ENCODE data around the gene NUP133.
A peak's percentile ranks its signal among the peaks of the same experiment; 100 is the strongest.

The NUP133 gene

DNA sequence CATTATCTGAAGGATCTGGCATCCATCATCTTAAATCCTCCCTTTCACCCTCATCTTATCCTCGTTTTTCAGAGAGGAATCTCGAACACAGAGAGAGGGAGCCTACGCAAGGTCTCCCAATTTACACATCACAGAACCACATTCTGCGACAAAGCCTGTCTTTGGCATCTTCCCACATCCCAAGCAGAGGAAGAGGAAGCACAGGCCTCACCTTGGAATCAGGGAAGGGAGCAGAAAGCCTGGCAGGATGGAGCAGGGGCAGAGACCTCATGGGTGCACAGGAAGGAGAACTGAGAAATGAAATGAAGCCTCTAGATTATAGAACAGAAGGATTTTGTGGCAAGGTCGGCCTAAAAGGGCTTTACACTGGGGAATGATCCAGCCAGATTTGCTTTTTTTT lies 44.6 kb upstream of the NUP133 start:
- no peak for DNase-seq (ENCODE audit: low read depth in 1 of 2, low spot score in 1 of 2)
- TF ChIP-seq GABPA (IDR thresholded peaks at IDR 0.05; ENCODE audit: low read depth) = no peak
- no peak; the same call in 1 of the 2 replicates for TF ChIP-seq POLR2AphosphoS5 (IDR thresholded peaks at IDR 0.05; ENCODE audit: low read depth)
- TF ChIP-seq CTCF (IDR thresholded peaks at IDR 0.05; ENCODE audit: insufficient read depth, low read length) = no peak
- TF ChIP-seq SPI1 (IDR thresholded peaks at IDR 0.05; ENCODE audit: borderline replicate concordance, low read depth) = no peak
- TF ChIP-seq, protein P1, sequence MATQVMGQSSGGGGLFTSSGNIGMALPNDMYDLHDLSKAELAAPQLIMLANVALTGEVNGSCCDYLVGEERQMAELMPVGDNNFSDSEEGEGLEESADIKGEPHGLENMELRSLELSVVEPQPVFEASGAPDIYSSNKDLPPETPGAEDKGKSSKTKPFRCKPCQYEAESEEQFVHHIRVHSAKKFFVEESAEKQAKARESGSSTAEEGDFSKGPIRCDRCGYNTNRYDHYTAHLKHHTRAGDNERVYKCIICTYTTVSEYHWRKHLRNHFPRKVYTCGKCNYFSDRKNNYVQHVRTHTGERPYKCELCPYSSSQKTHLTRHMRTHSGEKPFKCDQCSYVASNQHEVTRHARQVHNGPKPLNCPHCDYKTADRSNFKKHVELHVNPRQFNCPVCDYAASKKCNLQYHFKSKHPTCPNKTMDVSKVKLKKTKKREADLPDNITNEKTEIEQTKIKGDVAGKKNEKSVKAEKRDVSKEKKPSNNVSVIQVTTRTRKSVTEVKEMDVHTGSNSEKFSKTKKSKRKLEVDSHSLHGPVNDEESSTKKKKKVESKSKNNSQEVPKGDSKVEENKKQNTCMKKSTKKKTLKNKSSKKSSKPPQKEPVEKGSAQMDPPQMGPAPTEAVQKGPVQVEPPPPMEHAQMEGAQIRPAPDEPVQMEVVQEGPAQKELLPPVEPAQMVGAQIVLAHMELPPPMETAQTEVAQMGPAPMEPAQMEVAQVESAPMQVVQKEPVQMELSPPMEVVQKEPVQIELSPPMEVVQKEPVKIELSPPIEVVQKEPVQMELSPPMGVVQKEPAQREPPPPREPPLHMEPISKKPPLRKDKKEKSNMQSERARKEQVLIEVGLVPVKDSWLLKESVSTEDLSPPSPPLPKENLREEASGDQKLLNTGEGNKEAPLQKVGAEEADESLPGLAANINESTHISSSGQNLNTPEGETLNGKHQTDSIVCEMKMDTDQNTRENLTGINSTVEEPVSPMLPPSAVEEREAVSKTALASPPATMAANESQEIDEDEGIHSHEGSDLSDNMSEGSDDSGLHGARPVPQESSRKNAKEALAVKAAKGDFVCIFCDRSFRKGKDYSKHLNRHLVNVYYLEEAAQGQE (IDR thresholded peaks at IDR 0.05; ENCODE audit: insufficient replicate concordance, low read depth) = no peak
- Histone ChIP-seq H3K27ac (replicated peaks) (peak overlapping the region; percentile 95; the same call in 1 of the 2 replicates), H3K4me3 (replicated peaks; ENCODE audit: insufficient read depth, low read length) (no peak overlapping the region), H3K27me3 (ENCODE audit: insufficient read depth, poor library complexity, severe bottlenecking) (no peaks in the 10 kb centered on the region)

DNA sequence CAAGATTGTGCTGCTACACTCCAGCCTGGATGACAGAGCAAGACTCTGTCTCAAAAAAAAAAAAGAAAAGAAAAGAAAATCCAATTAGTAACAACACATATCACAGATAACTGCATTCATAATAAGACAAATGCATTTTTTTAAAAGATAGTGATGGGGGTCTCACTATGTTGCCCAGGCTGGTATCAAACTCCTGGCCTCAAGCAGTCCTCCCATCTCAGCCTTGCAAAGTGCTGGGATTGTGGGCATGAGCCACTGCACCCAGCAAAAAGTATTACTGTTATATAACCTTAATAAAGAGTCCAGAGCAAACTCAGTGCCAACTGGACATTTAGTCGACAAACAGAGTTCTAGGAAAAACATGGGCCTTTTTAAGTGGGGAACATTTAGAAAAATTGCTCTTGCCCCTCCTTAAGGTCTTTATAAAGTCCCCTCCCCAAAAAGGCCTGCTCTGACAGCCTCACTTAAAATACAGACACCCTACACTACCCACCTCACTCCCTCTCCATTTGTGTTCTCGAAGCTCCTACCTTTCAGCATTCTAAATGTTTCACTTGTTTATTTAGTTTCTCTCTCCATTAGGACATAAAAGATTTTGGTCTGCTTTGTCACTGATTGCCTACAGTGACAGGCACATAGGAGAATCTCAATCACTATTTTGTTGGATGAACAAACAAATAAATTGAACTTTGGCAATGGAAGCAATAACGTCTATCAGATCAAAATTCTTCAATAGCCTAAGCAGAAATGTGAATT lies 42.8 kb upstream of the NUP133 start:
- no peak for TF ChIP-seq POLR2AphosphoS5 (IDR thresholded peaks at IDR 0.05; ENCODE audit: low read depth)
- no peak for TF ChIP-seq CTCF (IDR thresholded peaks at IDR 0.05; ENCODE audit: insufficient read depth, low read length)
- TF ChIP-seq SPI1 (IDR thresholded peaks at IDR 0.05; ENCODE audit: borderline replicate concordance, low read depth) = no peak
- TF ChIP-seq, protein P1 (IDR thresholded peaks at IDR 0.05; ENCODE audit: insufficient replicate concordance, low read depth) = no peak
- TF ChIP-seq GABPA (IDR thresholded peaks at IDR 0.05; ENCODE audit: low read depth) = no peak
- no peak overlapping the region for H3K4me3 ChIP-seq (replicated peaks; ENCODE audit: insufficient read depth, low read length)
- no peaks in the 10 kb centered on the region for H3K27me3 ChIP-seq (ENCODE audit: insufficient read depth, poor library complexity, severe bottlenecking)
- no peak for DNase-seq (ENCODE audit: low read depth in 1 of 2, low spot score in 1 of 2)
- peak overlapping the region; percentile 26 for H3K27ac ChIP-seq (replicated peaks)

GRCh38 chr1:229547542-229547941 lies 39.4 kb upstream of the NUP133 start:
- H3K4me3 ChIP-seq (replicated peaks; ENCODE audit: insufficient read depth, low read length) = no peak overlapping the region
- no peak overlapping the region for H3K27ac ChIP-seq (replicated peaks)
- DNase-seq (ENCODE audit: low read depth in 1 of 2, low spot score in 1 of 2) = no peak
- H3K27me3 ChIP-seq (ENCODE audit: insufficient read depth, poor library complexity, severe bottlenecking) = no peaks in the 10 kb centered on the region
- no peak for TF ChIP-seq CTCF (IDR thresholded peaks at IDR 0.05; ENCODE audit: insufficient read depth, low read length)
- TF ChIP-seq, protein P1 (IDR thresholded peaks at IDR 0.05; ENCODE audit: insufficient replicate concordance, low read depth) = no peak
- no peak for TF ChIP-seq SPI1 (IDR thresholded peaks at IDR 0.05; ENCODE audit: borderline replicate concordance, low read depth)
- no peak for TF ChIP-seq GABPA (IDR thresholded peaks at IDR 0.05; ENCODE audit: low read depth)
- no peak for TF ChIP-seq POLR2AphosphoS5 (IDR thresholded peaks at IDR 0.05; ENCODE audit: low read depth)

Data from HL-60 (cell line).